Activated T-helper 2 cell treated with anti-CD3 and anti-CD28 coated beads, Interferon-gamma antibody, Interleukin-2, Interleukin-4, amounts not matched to agents 10 μg/mL and 5 μg/mL and 100 μg/mL, durations not matched to agents 14 hours and 24 hours and 36 hours (primary cell): ENCODE data around the gene DNAH6. TPM values are rescaled to one million over a fixed set of nuclear protein-coding genes. Genes with fewer than 3 reads are reported as not detected.
"Not testable (repeated sequence)": the region's sequence is repeated elsewhere in the genome, so short reads cannot be mapped to it uniquely, and the experiment has no call there.

ENCODE experiments used
- DNase-seq: peaks from one replicate; pipeline ENCODE4 v3.0.0; 2021; ENCODE audit warnings: low spot score
- H3K27ac Mint-ChIP-seq: one replicate; pipeline ENCODE4 v1.8.0; 2021; ENCODE audit warnings: mixed read lengths
- H3K27me3 Mint-ChIP-seq: one replicate; pipeline ENCODE4 v1.8.0; 2021; ENCODE audit warnings: low read depth, mixed read lengths
- H3K36me3 Mint-ChIP-seq: one replicate; pipeline ENCODE4 v1.8.0; 2021; ENCODE audit warnings: low read depth, mixed read lengths
- H3K4me1 Mint-ChIP-seq: one replicate; pipeline ENCODE4 v1.8.0; 2021; ENCODE audit warnings: low read depth, mixed read lengths
- H3K4me3 Mint-ChIP-seq: one replicate; pipeline ENCODE4 v1.8.0; 2021; ENCODE audit warnings: low read depth, mild to moderate bottlenecking, moderate library complexity, mixed read lengths
- H3K9me3 Mint-ChIP-seq: one replicate; pipeline ENCODE4 v1.8.0; 2021; ENCODE audit warnings: mixed read lengths
- intact Hi-C: fragments of 100-400 bp; cut with micrococcal nuclease; formaldehyde crosslinking; loops from one replicate; pipeline ENCODE4 v1.15.1; 2023
- total RNA-seq: library from RNA; stranded (reverse); gene quantifications from 2 replicates; pipeline ENCODE4 v1.2.3, GENCODE V29; 2022

Gene DNAH6
- total RNA-seq, 1 donor from 2014 or later = 0.14 TPM

GRCh38 chr2:84527137-84528129 lies 11.1 kb downstream of the DNAH6 start:
- Mint-ChIP-seq H3K4me1 (peaks cover 2% of the 10 kb centered on the region), H3K9me3 (peaks cover 6% of the 10 kb centered on the region), H3K36me3 (no peaks in the 10 kb centered on the region), H3K27me3 (peaks cover 18% of the 10 kb centered on the region), H3K4me3 (no peak overlapping the region), H3K27ac (no peak overlapping the region)
- intact Hi-C loops = no loop called here
- no peak for DNase-seq

GRCh38 chr2:84532291-84532690 lies 16.0 kb downstream of the DNAH6 start:
- Mint-ChIP-seq H3K27me3 (peaks cover 25% of the 10 kb centered on the region), H3K36me3 (no peaks in the 10 kb centered on the region), H3K4me1 (no peaks in the 10 kb centered on the region), H3K27ac (no peak overlapping the region), H3K4me3 (no peak overlapping the region), H3K9me3 (no peaks in the 10 kb centered on the region)
- intact Hi-C loops = no loop called here
- DNase-seq = no peak

GRCh38 chr2:84534225-84534624 lies 17.9 kb downstream of the DNAH6 start:
- peaks cover 25% of the 10 kb centered on the region for H3K27me3 Mint-ChIP-seq
- H3K4me1 Mint-ChIP-seq = peaks cover 2% of the 10 kb centered on the region
- DNase-seq = no peak
- H3K9me3 Mint-ChIP-seq = no peaks in the 10 kb centered on the region
- no peak overlapping the region for H3K27ac Mint-ChIP-seq
- no peaks in the 10 kb centered on the region for H3K36me3 Mint-ChIP-seq
- H3K4me3 Mint-ChIP-seq = no peak overlapping the region
- intact Hi-C loops = no loop called here

GRCh38 chr2:84537251-84537650 lies 21.0 kb downstream of the DNAH6 start:
- Mint-ChIP-seq H3K4me1 (peaks cover 13% of the 10 kb centered on the region), H3K9me3 (no peaks in the 10 kb centered on the region), H3K4me3 (no peak overlapping the region), H3K36me3 (no peaks in the 10 kb centered on the region), H3K27me3 (peaks cover 25% of the 10 kb centered on the region), H3K27ac (no peak overlapping the region)
- no peak for DNase-seq
- intact Hi-C loops = no loop called here

- Mint-ChIP-seq H3K27me3 (peaks cover 21% of the 10 kb centered on the region), H3K27ac (no peak overlapping the region), H3K36me3 (no peaks in the 10 kb centered on the region), H3K9me3 (no peaks in the 10 kb centered on the region), H3K4me1 (peaks cover 13% of the 10 kb centered on the region), H3K4me3 (no peak overlapping the region)
- no peak for DNase-seq
- intact Hi-C loops = no loop called here
These were observed 23.4 kb downstream of the DNAH6 start for GRCh38 chr2:84539729-84540128.

- Mint-ChIP-seq H3K4me1 (peaks cover 3% of the 10 kb centered on the region), H3K4me3 (no peak overlapping the region), H3K27me3 (peaks cover 9% of the 10 kb centered on the region), H3K27ac (no peak overlapping the region), H3K36me3 (no peaks in the 10 kb centered on the region), H3K9me3 (no peaks in the 10 kb centered on the region)
- intact Hi-C loops = no loop called here
- DNase-seq = no peak
These were observed 28.7 kb downstream of the DNAH6 start for GRCh38 chr2:84545005-84545404.

- Mint-ChIP-seq H3K27ac (no peak overlapping the region), H3K36me3 (no peaks in the 10 kb centered on the region), H3K9me3 (no peaks in the 10 kb centered on the region), H3K4me1 (no peaks in the 10 kb centered on the region), H3K27me3 (peaks cover 4% of the 10 kb centered on the region), H3K4me3 (no peak overlapping the region)
- no peak for DNase-seq
- intact Hi-C loops = no loop called here
These were observed 30.3 kb downstream of the DNAH6 start for GRCh38 chr2:84546551-84546950.

- intact Hi-C loops = no loop called here
These were observed 32.0 kb downstream of the DNAH6 start for GRCh38 chr2:84548303-84548702.

GRCh38 chr2:84550916-84551315 lies 34.6 kb downstream of the DNAH6 start:
- Mint-ChIP-seq H3K27ac (no peak overlapping the region), H3K9me3 (no peaks in the 10 kb centered on the region), H3K4me3 (no peak overlapping the region), H3K27me3 (peaks cover 9% of the 10 kb centered on the region), H3K4me1 (no peaks in the 10 kb centered on the region), H3K36me3 (no peaks in the 10 kb centered on the region)
- no peak for DNase-seq
- intact Hi-C loops = no loop called here

More at GRCh38 chr2:84548303-84548702, 32.0 kb downstream of the DNAH6 start:
- no peaks in the 10 kb centered on the region for H3K36me3 Mint-ChIP-seq
- H3K4me3 Mint-ChIP-seq = no peak overlapping the region
- peaks cover 9% of the 10 kb centered on the region for H3K27me3 Mint-ChIP-seq
- H3K27ac Mint-ChIP-seq = no peak overlapping the region
- DNase-seq = no peak
- H3K9me3 Mint-ChIP-seq = no peaks in the 10 kb centered on the region
- H3K4me1 Mint-ChIP-seq = no peaks in the 10 kb centered on the region

- intact Hi-C loops, H3K27me3 Mint-ChIP-seq, H3K36me3 Mint-ChIP-seq, H3K27ac Mint-ChIP-seq, H3K4me1 Mint-ChIP-seq, H3K9me3 Mint-ChIP-seq, H3K4me3 Mint-ChIP-seq, DNase-seq: not testable (repeated sequence)
These were observed 35.2 kb downstream of the DNAH6 start for GRCh38 chr2:84551526-84551925.

GRCh38 chr2:84556190-84556589 lies 39.9 kb downstream of the DNAH6 start:
- Mint-ChIP-seq H3K27ac (no peak overlapping the region), H3K9me3 (peaks cover 12% of the 10 kb centered on the region), H3K4me3 (no peak overlapping the region), H3K27me3 (peaks cover 5% of the 10 kb centered on the region), H3K4me1 (no peaks in the 10 kb centered on the region), H3K36me3 (no peaks in the 10 kb centered on the region)
- no peak for DNase-seq
- intact Hi-C loops = no loop called here

GRCh38 chr2:84559838-84560237 lies 43.5 kb downstream of the DNAH6 start:
- intact Hi-C loops = no loop called here
- Mint-ChIP-seq H3K4me3 (no peak overlapping the region), H3K4me1 (no peaks in the 10 kb centered on the region), H3K36me3 (no peaks in the 10 kb centered on the region), H3K27ac (no peak overlapping the region), H3K27me3 (peaks cover 9% of the 10 kb centered on the region), H3K9me3 (peaks cover 19% of the 10 kb centered on the region)
- DNase-seq = no peak

GRCh38 chr2:84579661-84580060 lies 63.4 kb downstream of the DNAH6 start:
- Mint-ChIP-seq H3K27me3 (peaks cover 4% of the 10 kb centered on the region), H3K4me3 (no peak overlapping the region), H3K9me3 (no peaks in the 10 kb centered on the region), H3K36me3 (no peaks in the 10 kb centered on the region), H3K4me1 (peaks cover 6% of the 10 kb centered on the region), H3K27ac (no peak overlapping the region)
- intact Hi-C loops = no loop called here
- no peak for DNase-seq
